Activated CD4-positive, alpha-beta T cell treated with anti-CD3 and anti-CD28 coated beads, Interleukin-2, amount 50 U/mL, for 24 hours (primary cell): ENCODE measurements around the gene SEMA4C.
"Not testable (repeated sequence)": the region's sequence is repeated elsewhere in the genome, so short reads cannot be mapped to it uniquely, and the experiment has no call there.

Experiments
- DNase-seq, 2 donors: peaks; one replicate each; pipeline ENCODE4 v3.0.0-alpha.2; 2020; ENCODE audit warnings: low read depth in 1 of 2, low spot score in 1 of 2

The SEMA4C gene

DNA sequence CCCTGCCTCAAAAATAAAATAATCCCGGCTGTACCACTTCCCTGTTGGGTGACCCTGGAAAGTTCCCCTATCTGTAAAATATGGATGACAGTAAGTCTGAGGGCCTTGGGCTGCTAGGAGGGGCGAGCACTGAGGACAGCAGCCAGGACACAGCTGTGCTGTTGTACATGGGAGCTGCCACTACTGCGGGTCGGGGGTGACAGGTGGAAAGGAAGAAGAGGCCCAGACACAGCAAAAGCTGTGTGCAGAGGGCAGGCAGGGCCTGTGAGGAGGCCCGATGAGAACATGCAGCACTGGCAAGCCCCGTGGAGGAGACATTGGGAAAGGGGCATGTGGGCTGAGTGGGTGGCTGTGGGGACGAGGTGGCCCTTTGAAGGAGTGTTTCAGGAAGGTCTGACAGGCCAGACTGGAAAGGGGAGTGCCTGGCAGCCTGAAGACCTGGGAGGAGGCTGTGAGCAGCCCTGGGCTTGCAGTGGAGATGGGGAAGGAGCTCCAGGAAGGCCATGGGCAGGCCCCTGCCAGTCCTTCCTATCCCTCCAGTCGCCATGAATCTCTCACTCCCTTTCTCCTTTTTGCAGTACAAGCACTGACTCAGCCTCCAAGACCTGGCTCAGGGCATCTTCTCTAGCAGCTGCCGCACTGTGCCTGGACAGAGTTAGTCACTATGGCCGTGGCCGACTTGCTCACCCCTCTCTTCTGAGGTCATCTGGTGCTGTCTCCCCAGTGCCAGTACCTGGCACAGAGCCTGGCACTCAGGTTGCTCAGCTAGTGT is 28.9 kb upstream of the SEMA4C start:
- no peak for DNase-seq

DNA sequence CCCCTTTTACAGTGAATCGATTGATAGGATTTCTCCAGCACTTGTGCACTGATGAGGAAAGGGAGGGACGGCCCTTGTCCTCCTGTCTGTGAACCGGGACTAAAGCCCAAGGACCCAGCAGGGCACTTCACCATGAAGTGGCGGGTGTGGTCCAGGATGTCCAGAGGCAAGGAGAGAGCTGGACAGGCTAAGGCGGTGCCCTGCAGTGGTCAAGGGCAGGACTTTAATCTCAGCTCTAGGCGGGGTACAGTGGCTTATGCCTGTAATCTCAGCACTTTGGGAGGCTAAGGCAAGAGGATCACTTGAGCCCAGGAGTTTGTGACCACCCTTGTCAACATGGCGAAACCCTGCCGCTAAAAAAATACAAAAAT is 28.2 kb upstream of the SEMA4C start:
- no peak for DNase-seq

DNA sequence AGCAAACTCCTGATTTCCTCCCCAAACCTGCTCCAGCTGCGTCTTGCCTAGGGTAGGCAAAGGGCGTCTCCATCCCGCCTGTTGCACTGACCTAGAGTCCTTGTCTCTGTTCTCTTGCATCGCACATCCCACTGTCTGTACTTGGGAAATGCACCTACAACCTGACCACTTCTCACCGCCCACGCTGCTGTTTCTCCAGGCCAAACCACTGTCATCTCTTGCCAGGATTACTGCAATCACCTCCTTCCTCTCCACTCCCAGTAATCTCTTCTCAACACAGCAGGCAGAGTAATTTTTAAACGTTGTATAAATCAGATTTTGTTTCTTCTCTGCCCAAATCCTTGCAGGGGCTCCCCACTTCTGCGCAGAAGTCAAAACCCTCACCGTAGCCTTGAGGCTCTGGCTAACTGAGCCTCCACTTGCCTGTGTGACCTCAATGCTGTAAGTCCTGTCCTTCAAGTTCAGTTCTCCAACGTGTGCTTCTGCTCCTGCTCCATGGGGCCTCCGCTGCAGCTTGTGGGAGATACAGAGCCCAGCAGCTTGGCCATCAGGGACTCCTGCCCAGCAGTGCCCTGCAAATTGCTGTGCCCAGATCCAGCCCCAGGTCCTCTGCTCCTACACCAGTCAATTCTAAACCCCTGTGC is 27.7 kb upstream of the SEMA4C start:
- DNase-seq, result no peak

GRCh38 chr2:96895746-96896651 is 26.1 kb upstream of the SEMA4C start:
- no peak for DNase-seq

GRCh38 chr2:96895032-96895745 is 25.3 kb upstream of the SEMA4C start:
- no peak for DNase-seq

DNA sequence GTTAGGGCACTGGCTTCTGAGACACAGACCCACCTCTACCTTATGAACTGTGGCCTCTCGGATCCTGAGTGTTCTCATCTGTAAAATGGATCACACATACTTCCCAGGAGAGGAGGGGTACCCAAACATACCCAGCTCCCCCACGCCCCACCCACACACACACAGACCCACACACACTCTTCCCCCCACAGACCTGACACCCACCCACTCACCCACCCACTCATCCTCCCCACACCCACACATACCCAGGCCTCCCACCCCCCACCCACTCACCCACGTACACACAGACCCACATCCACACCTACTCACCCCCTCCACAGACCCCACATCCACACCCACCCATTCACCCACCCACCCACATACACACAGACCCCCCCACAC is 24.3 kb upstream of the SEMA4C start:
- DNase-seq, result no peak

DNA sequence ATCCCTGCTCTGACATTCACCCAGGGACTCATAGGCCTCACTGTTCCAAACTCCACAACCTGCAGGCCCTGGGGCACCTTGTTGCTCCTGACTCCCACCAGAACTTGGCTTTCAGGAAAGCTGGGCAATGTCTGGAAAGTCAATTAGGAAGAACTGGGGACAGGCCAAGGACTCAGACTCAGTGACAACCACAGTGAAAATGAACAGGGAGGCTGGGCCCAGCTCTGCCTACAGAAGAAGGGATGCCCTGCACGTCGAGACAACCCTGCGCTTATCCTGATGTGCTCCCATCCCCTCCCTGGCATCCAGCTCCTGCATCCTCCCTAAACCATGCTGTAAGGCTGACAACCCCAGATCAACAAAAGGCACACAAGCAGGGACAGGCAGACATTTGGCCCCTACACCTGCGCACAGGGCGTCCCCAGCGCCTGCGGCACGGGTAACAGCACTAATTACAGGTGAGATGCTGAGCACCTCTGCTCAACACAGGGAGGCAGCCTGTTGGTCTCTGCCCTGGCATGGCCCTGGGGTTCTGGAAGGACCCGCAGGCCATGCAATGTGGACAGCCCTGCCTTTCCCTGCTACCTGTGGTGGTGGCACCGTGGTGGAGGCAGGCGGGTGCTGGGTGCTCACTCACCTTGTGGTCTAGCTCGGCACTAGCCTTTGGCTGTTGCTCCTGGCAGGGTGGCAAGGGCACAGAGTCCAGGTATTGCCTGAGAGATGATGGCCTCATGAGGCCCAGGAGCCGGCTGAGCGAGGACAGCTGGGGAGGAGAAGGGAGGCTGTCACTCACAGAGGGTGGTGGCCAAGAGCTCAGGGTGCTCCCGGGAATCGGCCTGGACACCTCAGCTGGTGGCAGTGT is 23.6 kb upstream of the SEMA4C start:
- no peak for DNase-seq

GRCh38 chr2:96891591-96892333 is 21.9 kb upstream of the SEMA4C start:
- DNase-seq, result no peak

DNA sequence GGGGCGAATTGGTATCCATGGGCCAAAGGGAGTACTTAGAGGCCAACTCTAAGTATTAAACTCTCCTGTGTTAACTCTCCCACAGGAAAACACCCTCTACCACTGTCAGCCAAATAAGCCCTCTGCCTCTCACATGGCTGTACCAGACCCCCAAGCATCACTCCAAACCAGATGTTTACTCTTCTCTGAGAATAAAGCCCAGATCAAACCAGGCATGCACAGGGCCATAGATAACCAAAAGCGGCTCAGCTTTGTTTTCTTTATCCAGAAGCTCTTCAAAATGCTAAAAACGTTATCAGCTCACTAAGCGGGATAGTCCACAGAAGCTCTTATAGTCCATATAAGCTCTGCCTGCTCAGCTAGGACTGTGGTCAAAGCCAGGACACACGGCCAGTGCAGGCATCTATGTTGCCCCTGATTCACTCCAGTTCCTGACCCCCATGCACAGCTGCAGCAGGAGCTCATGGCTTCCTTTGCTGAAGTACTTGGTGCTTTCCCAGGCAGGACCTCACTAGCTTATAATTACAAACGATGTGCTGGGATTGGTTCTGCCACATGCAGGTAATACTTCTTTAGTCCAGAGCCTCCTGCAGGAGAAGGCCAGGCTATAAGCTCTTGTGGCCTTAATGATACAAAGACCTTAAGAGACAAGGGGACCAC is 21.0 kb upstream of the SEMA4C start:
- DNase-seq, result no peak

GRCh38 chr2:96890252-96890651 is 20.4 kb upstream of the SEMA4C start:
- no peak for DNase-seq

DNA sequence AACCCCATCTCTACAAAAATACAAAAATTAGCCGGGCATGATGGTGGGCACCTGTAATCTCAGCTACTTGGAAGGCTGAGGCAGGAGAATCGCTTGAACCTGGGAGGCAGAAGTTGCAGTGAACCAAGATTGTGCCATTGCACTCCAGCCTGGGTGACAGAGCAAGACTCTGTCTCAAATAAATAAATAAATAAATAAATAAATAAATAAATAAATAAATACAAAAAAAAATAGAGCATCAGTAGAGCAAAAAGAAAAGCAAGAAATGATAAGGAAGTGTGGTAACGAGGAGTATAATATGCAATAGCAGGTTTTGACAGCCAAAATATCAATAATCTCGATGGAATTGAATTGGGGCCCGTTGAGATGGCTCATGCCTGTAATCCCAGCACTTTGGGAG is 19.6 kb upstream of the SEMA4C start:
- not testable (repeated sequence) for DNase-seq

DNA sequence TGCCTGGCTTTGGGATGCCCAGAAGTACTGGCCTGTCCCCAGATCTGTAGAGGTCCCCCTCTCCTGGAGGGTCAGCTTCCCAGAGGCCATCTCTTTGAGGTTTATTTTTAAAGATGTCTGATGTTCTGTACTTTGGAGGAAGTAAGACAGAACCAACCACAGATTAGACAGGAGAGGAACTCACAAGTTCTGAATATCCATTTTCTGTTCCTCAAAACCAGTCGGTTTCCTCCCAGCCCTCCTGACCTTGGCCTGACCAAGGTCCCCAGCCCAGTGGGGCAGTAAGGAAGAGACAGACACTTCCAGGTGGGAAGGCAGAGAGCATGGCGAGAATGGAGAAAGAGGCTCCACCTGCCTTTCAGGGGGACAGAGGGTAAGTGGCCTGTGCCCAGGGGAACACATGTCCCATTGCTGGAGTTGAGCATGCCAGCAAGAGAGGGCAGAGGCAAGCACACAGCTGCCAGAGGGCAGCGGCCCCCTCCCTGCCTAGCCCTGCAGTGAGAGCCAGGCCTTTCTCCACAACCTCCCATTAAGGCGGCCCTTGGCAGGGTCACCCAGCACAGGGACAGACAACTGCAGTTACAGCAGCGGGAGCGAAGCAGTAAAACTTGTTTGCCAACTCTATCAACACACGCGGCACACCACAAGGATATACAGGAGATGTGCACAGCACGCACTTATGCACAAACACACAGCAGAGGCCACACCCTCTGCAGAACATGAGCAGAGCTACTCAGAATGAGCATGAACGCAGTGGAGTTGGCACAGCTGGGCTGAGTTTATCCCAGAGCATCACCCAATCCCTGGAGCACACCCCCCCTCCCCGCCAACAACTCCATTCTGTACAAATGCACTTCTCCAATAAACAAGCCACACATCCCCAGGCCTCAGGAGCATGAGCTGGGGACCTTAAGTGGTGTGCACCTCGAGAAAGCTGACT is 18.5 kb upstream of the SEMA4C start:
- DNase-seq, result no peak

- no peak for DNase-seq
Observed at GRCh38 chr2:96887493-96888012, 17.7 kb upstream of the SEMA4C start.

GRCh38 chr2:96885432-96886347 is 15.8 kb upstream of the SEMA4C start:
- DNase-seq, result no peak

GRCh38 chr2:96884299-96885094 is 14.6 kb upstream of the SEMA4C start:
- no peak for DNase-seq

- DNase-seq, result no peak
Observed at GRCh38 chr2:96883306-96883705, 13.4 kb upstream of the SEMA4C start.
